Osteoblast (primary cell): ENCODE data around the gene PGS1. TPM values are rescaled to one million over a fixed set of nuclear protein-coding genes. Genes with fewer than 3 reads are reported as not detected.

ENCODE experiments used
- small RNA-seq: library from RNA; depleted of rRNA; stranded (forward); fragments of <200 nt; gene quantifications from one replicate; pipeline ENCODE3, GENCODE V24; 2012
- total RNA-seq: library from RNA; depleted of rRNA; stranded (reverse); fragments of >200 nt; gene quantifications from 2 replicates; pipeline ENCODE4 v1.2.3, GENCODE V29; 2012

PGS1 gene
- total RNA-seq, 1 donor: 34.4 TPM

Small RNA genes lying within 50 kb of the gene (small RNA-seq; reads per million reads assigned to genes)
- not detected for gene RF00415
- gene RN7SL236P: not detected

Other genes starting within 250 kb of the PGS1 start
- gene TMC6, start 249.9 kb upstream of the PGS1 start, total RNA-seq: under 0.01 TPM in 1 of 2 replicates, not detected in the other
- gene TMC8, start 247.9 kb upstream of the PGS1 start, total RNA-seq: not detected in 2 replicates
- not detected in 2 replicates for gene C17orf99, start 232.3 kb upstream of the PGS1 start, total RNA-seq
- gene SYNGR2, start 210.1 kb upstream of the PGS1 start, total RNA-seq: 1.5 and 3.3 TPM in 2 replicates
- 17.7 and 23.9 TPM in 2 replicates for gene TK1, start 191.6 kb upstream of the PGS1 start, total RNA-seq
- gene AFMID, start 191.3 kb upstream of the PGS1 start, total RNA-seq: 20.0 and 23.2 TPM in 2 replicates
- gene BIRC5, start 164.4 kb upstream of the PGS1 start, total RNA-seq: 8.0 and 11.5 TPM in 2 replicates
- gene TMEM235, start 147.0 kb upstream of the PGS1 start, total RNA-seq: not detected in 2 replicates
- 78.1 and 95.2 TPM in 2 replicates for gene SOCS3, start 18.6 kb upstream of the PGS1 start, total RNA-seq
- gene DNAH17, start 198.7 kb downstream of the PGS1 start, total RNA-seq: under 0.01 TPM in 2 replicates